Right atrium auricular region (tissue), 2 donors: ENCODE data around the gene RAB44. TPM values are rescaled to one million over a fixed set of nuclear protein-coding genes. Genes with fewer than 3 reads are reported as not detected.
A peak's percentile ranks its signal among the peaks of the same experiment; 100 is the strongest.

Experiments used
- DNase-seq: peaks from one replicate; pipeline ENCODE4 v3.0.0-alpha.2; 2019; ENCODE audit warnings: low spot score
- H3K27ac ChIP-seq, 2 donors: fragments of 200-600 bp; sonication (generic); 1 replicate in 1 of 2; 2 replicates in 1 of 2; pipeline ENCODE4 v1.5.1; 2016 to 2019
- H3K27me3 ChIP-seq, 2 donors: fragments of 200-600 bp; sonication (generic); one replicate each; pipeline versions ENCODE4 v1.5.1 to v1.6.0; 2017 to 2019
- H3K36me3 ChIP-seq: fragments of 200-600 bp; sonication (generic); one replicate; pipeline ENCODE4 v1.5.1; 2016
- H3K4me1 ChIP-seq, 2 donors: fragments of 200-600 bp; sonication (generic); one replicate each; pipeline versions ENCODE4 v1.5.1 to v1.6.0; 2017 to 2019
- H3K4me3 ChIP-seq, 2 donors: fragments of 200-600 bp; sonication (generic); 1 replicate in 1 of 2; 2 replicates in 1 of 2; pipeline ENCODE4 v1.5.1; 2017 to 2019; ENCODE audit warnings: mild to moderate bottlenecking in 1 of 2, moderate library complexity in 1 of 2
- H3K9me3 ChIP-seq, 2 donors: fragments of 200-600 bp; sonication (generic); one replicate each; pipeline ENCODE4 v1.5.1; 2019
- CTCF ChIP-seq, 2 donors: fragments of 200-600 bp; sonication (generic); IDR thresholded peaks; one replicate each; pipeline ENCODE4 v1.5.1; 2019; ENCODE audit warnings: antibody characterized with exemption in 2 of 2
- total RNA-seq, 2 donors: library from RNA; depleted of rRNA; stranded (reverse); fragments of >200 nt; gene quantifications; one replicate each; pipeline ENCODE4 v1.1.0, GENCODE V29; 2016

Gene RAB44
- total RNA-seq, 2 donors from 2014 or later, result 0.12 TPM; not detected in 1

DNA sequence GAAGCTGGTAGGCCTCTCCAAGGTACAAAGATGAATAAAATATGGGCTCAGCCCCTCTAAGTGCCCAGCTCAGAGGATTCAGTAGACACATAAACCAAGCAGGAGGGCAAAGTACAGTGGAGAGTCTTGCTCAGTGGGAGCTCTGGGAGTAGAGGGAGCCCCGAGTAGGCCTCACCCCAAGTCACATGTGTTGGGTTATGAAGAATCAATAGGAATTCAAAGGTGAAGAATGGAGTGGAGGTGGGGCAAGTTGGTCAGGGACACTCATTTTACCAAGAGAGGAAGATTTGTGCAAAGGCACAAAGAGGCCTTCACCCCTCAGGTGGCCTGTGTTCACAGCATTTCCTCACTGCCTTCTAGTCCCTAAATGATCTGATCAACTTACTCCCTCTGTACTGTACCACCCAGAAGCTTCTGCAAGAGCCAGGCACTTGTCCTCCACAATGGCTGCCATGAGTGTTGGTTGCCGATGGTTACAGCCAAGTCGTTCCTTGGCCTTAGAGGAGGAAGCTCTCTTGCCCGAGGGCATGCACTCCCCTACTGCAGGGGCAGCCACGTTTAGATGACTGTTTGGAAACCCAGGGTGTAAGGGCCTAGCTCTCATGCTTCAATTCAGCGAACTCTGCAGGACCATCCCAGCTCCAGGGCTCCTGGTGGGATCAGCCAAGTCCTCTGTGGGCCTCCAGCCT lies 25.8 kb upstream of the RAB44 start:
- peaks cover 0 to 13% of the 10 kb centered on the region in 2 donors for H3K4me1 ChIP-seq
- no peak overlapping the region for H3K27ac ChIP-seq
- DNase-seq, result no peak
- no peaks in the 10 kb centered on the region for H3K9me3 ChIP-seq
- TF ChIP-seq CTCF (IDR thresholded peaks at IDR 0.05), result no peak
- H3K36me3 ChIP-seq, result no peaks in the 10 kb centered on the region
- H3K4me3 ChIP-seq, result no peak overlapping the region
- no peaks in the 10 kb centered on the region for H3K27me3 ChIP-seq

GRCh38 chr6:36673882-36674281 lies 23.7 kb upstream of the RAB44 start:
- H3K36me3 ChIP-seq, result no peaks in the 10 kb centered on the region
- no peaks in the 10 kb centered on the region for H3K9me3 ChIP-seq
- no peak overlapping the region for H3K27ac ChIP-seq
- no peak for TF ChIP-seq CTCF (IDR thresholded peaks at IDR 0.05)
- peaks cover 0 to 21% of the 10 kb centered on the region in 2 donors for H3K4me1 ChIP-seq
- H3K27me3 ChIP-seq, result no peaks in the 10 kb centered on the region
- H3K4me3 ChIP-seq, result no peak overlapping the region
- DNase-seq, result no peak

DNA sequence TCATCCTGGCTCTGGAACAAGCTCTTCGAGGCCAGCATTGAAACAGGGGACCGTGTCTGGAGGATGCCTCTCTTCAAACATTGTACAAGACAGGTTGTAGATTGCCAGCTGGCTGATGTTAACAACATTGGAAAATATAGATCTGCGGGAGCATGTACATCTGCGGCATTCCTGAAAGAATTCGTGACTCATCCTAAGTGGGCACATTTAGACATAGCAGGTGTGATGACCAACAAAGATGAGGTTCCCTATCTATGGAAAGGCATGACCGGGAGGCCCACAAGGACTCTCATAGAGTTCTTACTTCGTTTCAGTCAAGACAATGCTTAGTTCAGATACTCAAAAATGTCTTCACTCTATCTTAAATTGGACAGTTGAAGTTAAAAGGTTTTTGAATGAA lies 22.7 kb upstream of the RAB44 start:
- TF ChIP-seq CTCF (IDR thresholded peaks at IDR 0.05), result no peak
- DNase-seq, result no peak
- no peaks in the 10 kb centered on the region for H3K9me3 ChIP-seq
- no peaks in the 10 kb centered on the region for H3K27me3 ChIP-seq
- no peak overlapping the region for H3K4me3 ChIP-seq
- peaks cover 0 to 21% of the 10 kb centered on the region in 2 donors for H3K4me1 ChIP-seq
- no peaks in the 10 kb centered on the region for H3K36me3 ChIP-seq
- H3K27ac ChIP-seq, result no peak overlapping the region

- H3K4me3 ChIP-seq, result no peak overlapping the region
- DNase-seq, result no peak
- H3K9me3 ChIP-seq, result no peaks in the 10 kb centered on the region
- no peaks in the 10 kb centered on the region for H3K27me3 ChIP-seq
- no peaks in the 10 kb centered on the region for H3K36me3 ChIP-seq
- no peak for TF ChIP-seq CTCF (IDR thresholded peaks at IDR 0.05)
- H3K4me1 ChIP-seq, result peaks cover 0 to 26% of the 10 kb centered on the region in 2 donors
- H3K27ac ChIP-seq, result peak overlapping the region; percentile 99
These were observed 21.2 kb upstream of the RAB44 start for GRCh38 chr6:36676141-36677058.

DNA sequence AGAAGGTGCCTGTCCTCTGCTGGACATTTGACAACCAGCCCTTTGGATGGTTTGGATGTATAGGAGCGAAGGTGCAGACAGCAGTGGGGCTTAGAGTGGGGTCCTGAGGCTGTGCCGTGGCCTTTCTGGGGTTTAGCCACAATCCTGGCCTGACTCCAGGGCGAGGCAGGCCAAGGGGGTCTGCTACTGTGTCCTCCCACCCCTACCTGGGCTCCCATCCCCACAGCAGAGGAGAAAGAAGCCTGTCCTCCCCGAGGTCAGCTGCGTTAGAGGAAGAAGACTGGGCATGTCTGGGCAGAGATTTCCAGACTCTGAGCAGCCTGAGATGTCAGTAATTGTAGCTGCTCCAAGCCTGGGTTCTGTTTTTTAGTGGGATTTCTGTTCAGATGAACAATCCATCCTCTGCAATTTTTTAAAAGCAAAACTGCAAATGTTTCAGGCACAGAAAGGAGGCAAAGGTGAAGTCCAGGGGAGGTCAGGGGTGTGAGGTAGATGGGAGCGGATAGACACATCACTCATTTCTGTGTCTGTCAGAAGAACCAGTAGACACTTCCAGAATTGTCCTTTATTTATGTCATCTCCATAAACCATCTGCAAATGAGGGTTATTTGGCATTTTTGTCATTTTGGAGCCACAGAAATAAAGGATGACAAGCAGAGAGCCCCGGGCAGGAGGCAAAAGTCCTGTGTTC lies 20.4 kb upstream of the RAB44 start:
- H3K4me3 ChIP-seq, result no peak overlapping the region
- no peaks in the 10 kb centered on the region for H3K9me3 ChIP-seq
- peaks cover under 1% of the 10 kb centered on the region for H3K36me3 ChIP-seq
- DNase-seq, result no peak
- peak overlapping the region; percentile 99 for H3K27ac ChIP-seq
- TF ChIP-seq CTCF (IDR thresholded peaks at IDR 0.05), result no peak
- peaks cover 0 to 33% of the 10 kb centered on the region in 2 donors for H3K4me1 ChIP-seq
- H3K27me3 ChIP-seq, result no peaks in the 10 kb centered on the region
